Small intestine (tissue), 7 donors: Measurements from ENCODE around the gene HSPA12A. TPM values are rescaled to one million over a fixed set of nuclear protein-coding genes. Genes with fewer than 3 reads are reported as not detected.

Experiments used
- DNase-seq, 2 donors: peaks; one replicate each; pipeline versions ENCODE4 v3.0.0 to v3.0.0-alpha.2; 2013
- FAIRE-seq: peaks from 2 replicates; lab custom pipeline; 2012; peaks lifted over from hg19 to GRCh38; lab: Jason Lieb, UNC
- H3K27ac ChIP-seq, 3 donors: one replicate each; pipeline ENCODE4 v1.5.1; 2013; ENCODE audit warnings: low read length in 2 of 3, mild to moderate bottlenecking in 2 of 3, control low read depth in 1 of 3, inconsistent platforms in 1 of 3, low read depth in 1 of 3, moderate library complexity in 1 of 3
- H3K27me3 ChIP-seq, 3 donors: one replicate each; pipeline ENCODE4 v1.6.1; 2013; ENCODE audit warnings: low read length in 3 of 3, inconsistent platforms in 1 of 3; ENCODE audit not compliant: control insufficient read depth in 3 of 3, insufficient read depth in 3 of 3
- H3K36me3 ChIP-seq, 3 donors: one replicate each; pipeline ENCODE4 v1.6.1; 2013; ENCODE audit warnings: low read length in 3 of 3, inconsistent platforms in 1 of 3, low read depth in 1 of 3, mild to moderate bottlenecking in 1 of 3, moderate library complexity in 1 of 3; ENCODE audit not compliant: control insufficient read depth in 3 of 3, insufficient read depth in 2 of 3
- H3K4me1 ChIP-seq, 3 donors: one replicate each; pipeline ENCODE4 v1.6.1; 2013; ENCODE audit warnings: low read length in 2 of 3, inconsistent platforms in 1 of 3, low read depth in 1 of 3, mild to moderate bottlenecking in 1 of 3, moderate library complexity in 1 of 3; ENCODE audit not compliant: control insufficient read depth in 3 of 3, insufficient read depth in 2 of 3
- H3K4me3 ChIP-seq, 3 donors: one replicate each; pipeline ENCODE4 v1.5.1; 2013; ENCODE audit warnings: low read length in 3 of 3, control low read depth in 1 of 3, inconsistent platforms in 1 of 3, low read depth in 1 of 3, mild to moderate bottlenecking in 1 of 3, moderate library complexity in 1 of 3
- H3K9me3 ChIP-seq, 2 donors: one replicate each; pipeline ENCODE4 v1.6.1; 2013; ENCODE audit warnings: low read depth in 1 of 2, low read length in 1 of 2; ENCODE audit not compliant: control insufficient read depth in 2 of 2, insufficient read depth in 1 of 2
- WGBS, 3 donors: extraction: QIAGEN DNeasy Blood & Tissue Kit; methylation state at CpG; one replicate each; pipeline ENCODE4 v1.1.7; 2013; 5-methylcytosine and 5-hydroxymethylcytosine counted together
- polyA plus RNA-seq, 4 donors: library from polyadenylated mRNA; stranded (reverse) in 3 of 4; unstranded in 1 of 4; fragments of 200-250 nt in 3 of 4; fragments of 120-200 nt in 1 of 4; gene quantifications; one replicate each; pipeline versions ENCODE4 v1.2.1 to v1.2.3, GENCODE V29; 2013
- donor health status: healthy with polysubstance abuse.
- donor health status: control.
- donor health status: control.
- donor health status: Bipolar disorder and iron deficiency.
- donor health status: healthy.

The HSPA12A gene
- polyA plus RNA-seq, 4 donors, result 0.54 to 8.8 (median 2.2) TPM

DNA sequence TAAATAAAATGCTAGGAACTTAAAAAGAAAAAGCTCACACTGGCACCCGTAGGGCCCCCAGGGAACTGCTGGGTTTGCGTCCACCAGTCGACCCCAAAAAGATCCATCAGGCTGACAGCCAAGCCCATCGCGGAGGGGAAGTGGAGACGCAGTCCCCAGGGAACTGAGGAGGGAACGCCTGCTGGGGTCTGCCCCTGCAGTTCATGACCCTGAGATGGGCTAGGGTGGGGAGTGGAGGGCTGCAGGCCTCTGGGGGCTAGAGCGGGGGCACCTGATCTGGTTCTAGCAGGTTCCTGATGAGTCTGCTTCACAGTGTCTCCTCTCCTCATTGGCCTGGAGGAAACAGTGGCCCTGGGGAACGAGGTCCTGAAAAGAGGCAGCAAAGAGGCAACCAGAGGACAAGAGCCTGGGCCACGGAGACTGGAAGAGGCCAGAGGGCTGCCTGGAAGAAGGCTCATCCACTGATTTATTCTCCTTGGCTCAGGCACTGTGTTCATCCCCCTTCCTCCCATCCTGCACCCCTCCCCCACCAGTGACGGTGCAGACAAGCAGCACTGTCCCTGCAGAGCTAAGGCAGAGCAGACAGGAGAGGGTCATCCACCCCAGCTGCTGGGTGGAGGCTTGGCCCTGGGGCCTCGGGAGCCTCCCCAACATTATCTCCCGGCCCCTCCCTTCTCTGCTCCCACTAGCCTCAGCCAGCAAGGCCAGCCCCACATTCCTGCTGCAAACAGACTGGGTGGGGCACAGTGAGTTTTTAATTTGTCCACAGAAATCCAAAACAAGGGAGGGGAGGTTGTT is 24.7 kb upstream of the HSPA12A start:
- Histone ChIP-seq H3K27me3 (no peaks in the 10 kb centered on the region), H3K36me3 (no peaks in the 10 kb centered on the region), H3K27ac (no peak overlapping the region), H3K9me3 (peaks cover 0 to 5% of the 10 kb centered on the region in 2 donors), H3K4me3 (no peak overlapping the region), H3K4me1 (peaks cover 0 to 14% (median 0%) of the 10 kb centered on the region in 3 donors)
- FAIRE-seq (no peak), DNase-seq (peak in 1 of 2 donors; percentile 37)
- WGBS, 3 donors, result 36 to 47% (median 39%) methylated on average over 13 of the region's 13 CpGs

DNA sequence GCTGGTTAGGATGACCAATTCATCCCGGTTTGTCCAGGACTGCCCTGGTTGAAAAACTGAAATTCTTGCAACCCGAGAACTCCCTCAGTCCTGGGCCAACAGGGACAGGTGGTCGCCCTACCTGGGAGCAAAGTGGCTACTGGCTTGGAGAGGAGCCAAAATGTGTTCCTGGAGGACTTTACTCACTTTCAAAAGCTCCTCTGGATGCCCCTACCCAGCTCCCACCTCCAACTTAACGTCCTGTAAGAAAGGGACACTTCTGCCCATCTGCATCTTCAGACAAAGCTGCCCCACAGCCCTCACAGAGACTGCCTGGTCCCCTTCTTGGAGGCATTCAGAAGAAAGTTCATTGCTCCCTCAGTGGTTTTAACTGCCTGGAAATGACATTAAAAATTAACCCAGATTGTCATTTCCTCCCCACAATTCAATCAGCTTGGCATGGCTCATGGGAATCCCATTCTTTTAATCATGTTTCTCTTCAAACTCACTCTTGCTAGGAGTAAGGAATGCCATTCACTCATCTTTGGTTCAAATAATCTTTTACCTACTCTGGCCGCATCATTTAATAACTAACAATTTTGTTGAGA is 24.0 kb upstream of the HSPA12A start:
- FAIRE-seq, result no peak
- DNase-seq, result peak in 1 of 2 donors; percentile 47
- WGBS, 3 donors, result 19 to 55% (median 36%) methylated on average over 5 of the region's 5 CpGs
- H3K4me1 ChIP-seq, result peaks cover 0 to 14% (median 0%) of the 10 kb centered on the region in 3 donors
- H3K4me3 ChIP-seq, result no peak overlapping the region
- peaks cover 0 to 5% of the 10 kb centered on the region in 2 donors for H3K9me3 ChIP-seq
- no peak overlapping the region for H3K27ac ChIP-seq
- no peaks in the 10 kb centered on the region for H3K27me3 ChIP-seq
- no peaks in the 10 kb centered on the region for H3K36me3 ChIP-seq

DNA sequence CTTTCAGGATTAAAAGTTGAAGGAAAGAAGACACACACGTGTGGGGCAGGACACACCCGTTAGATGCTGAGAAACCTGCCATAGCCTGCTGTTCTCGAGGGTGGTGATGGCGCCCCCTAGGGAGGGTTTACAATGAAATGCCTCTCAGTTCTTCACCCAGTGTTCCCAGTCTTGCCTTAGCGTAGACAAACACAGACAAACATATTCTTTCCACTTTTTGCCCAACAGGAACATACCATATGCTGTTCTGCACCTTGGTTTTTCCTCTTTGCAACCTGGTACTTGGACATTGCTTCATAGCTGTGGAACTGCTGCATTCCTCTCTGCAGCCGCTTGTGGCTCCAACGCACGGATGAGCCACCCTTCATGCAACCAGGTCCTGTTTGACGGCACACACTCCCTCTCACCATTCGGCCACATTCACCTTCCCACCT is 23.3 kb upstream of the HSPA12A start:
- DNase-seq (peak in 1 of 2 donors; percentile 29), FAIRE-seq (no peak)
- H3K27ac ChIP-seq, result no peak overlapping the region
- H3K4me3 ChIP-seq, result no peak overlapping the region
- no peaks in the 10 kb centered on the region for H3K27me3 ChIP-seq
- WGBS, 3 donors, result 51 to 71% (median 63%) methylated on average over 10 of the region's 10 CpGs
- no peaks in the 10 kb centered on the region for H3K36me3 ChIP-seq
- H3K4me1 ChIP-seq, result peaks cover 0 to 14% (median 0%) of the 10 kb centered on the region in 3 donors
- peaks cover 0 to 5% of the 10 kb centered on the region in 2 donors for H3K9me3 ChIP-seq

DNA sequence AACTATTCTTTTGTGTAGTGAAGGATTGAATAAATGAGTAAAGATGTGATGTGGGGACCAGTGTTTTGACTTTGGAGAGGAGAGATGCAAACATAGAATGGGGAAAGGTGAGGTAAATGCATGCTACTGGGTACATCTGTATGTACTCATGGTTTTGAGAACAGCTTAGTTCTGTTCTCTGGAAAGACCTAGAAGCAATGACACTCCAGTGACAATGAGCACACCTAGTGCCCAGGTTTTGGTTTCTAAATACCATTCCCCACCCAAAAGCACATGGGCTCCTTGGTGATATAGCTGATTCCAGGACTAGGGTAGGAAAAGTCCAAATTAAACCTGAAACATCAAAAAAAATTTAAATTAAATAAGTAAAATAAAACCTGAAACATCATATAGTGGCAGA is 22.6 kb upstream of the HSPA12A start:
- Histone ChIP-seq H3K9me3 (peaks cover 0 to 9% of the 10 kb centered on the region in 2 donors), H3K4me1 (peaks cover 0 to 14% (median 0%) of the 10 kb centered on the region in 3 donors), H3K36me3 (no peaks in the 10 kb centered on the region), H3K27ac (no peak overlapping the region), H3K27me3 (no peaks in the 10 kb centered on the region), H3K4me3 (no peak overlapping the region)
- DNase-seq (no peak), FAIRE-seq (no peak)

DNA sequence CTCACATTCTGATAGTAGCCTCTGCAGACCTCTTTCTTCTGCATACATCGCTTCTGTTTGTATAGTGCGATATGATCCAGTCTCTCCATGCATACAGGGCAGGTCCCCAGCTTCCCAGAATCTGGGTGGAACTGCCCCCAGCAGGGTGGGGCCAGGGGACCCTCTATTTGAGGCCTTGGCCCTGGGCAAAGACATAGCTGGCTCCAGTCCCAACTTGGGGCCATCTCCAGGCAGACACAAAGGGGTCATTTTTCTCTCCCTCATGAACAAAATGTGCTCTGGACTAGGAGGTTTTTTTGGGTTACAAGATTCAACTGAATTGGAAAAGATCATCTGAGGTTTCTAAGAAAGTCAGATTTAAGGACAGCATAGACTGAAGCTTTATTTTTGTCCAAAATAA is 21.1 kb upstream of the HSPA12A start:
- Histone ChIP-seq H3K4me3 (no peak overlapping the region), H3K4me1 (peaks cover 0 to 14% (median 0%) of the 10 kb centered on the region in 3 donors), H3K27me3 (no peaks in the 10 kb centered on the region), H3K9me3 (peaks cover 0 to 12% of the 10 kb centered on the region in 2 donors), H3K27ac (no peak overlapping the region), H3K36me3 (no peaks in the 10 kb centered on the region)
- no peak for DNase-seq
- 84 to 97% (median 88%) methylated on average over 2 of the region's 2 CpGs for WGBS, 3 donors
- FAIRE-seq, result no peak

DNA sequence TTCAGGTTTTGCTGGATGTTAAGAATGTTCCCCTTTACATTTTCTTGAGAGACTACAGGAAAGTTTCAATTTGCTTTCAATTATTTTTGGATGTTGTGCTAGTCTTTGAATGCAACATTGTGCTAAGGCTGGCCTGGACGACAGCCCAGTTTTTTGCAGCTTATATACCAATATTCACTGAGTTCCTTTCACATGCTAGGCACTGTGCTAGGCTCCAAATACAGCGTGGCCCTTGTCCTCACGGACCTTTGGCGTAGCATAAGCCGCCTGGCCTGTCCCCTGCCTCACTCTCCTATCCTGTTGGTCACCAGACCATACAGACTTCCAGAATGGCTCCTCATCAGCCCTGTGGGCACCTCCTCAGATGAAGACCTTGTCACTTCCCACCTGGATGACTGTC is 19.5 kb upstream of the HSPA12A start:
- FAIRE-seq (no peak), DNase-seq (no peak)
- H3K4me3 ChIP-seq, result no peak overlapping the region
- no peak overlapping the region for H3K27ac ChIP-seq
- peaks cover 0 to 6% (median 0%) of the 10 kb centered on the region in 3 donors for H3K4me1 ChIP-seq
- WGBS, 3 donors, result 71 to 86% (median 72%) methylated on average over 5 of the region's 5 CpGs
- H3K27me3 ChIP-seq, result no peaks in the 10 kb centered on the region
- H3K36me3 ChIP-seq, result no peaks in the 10 kb centered on the region
- H3K9me3 ChIP-seq, result peaks cover 0 to 12% of the 10 kb centered on the region in 2 donors

DNA sequence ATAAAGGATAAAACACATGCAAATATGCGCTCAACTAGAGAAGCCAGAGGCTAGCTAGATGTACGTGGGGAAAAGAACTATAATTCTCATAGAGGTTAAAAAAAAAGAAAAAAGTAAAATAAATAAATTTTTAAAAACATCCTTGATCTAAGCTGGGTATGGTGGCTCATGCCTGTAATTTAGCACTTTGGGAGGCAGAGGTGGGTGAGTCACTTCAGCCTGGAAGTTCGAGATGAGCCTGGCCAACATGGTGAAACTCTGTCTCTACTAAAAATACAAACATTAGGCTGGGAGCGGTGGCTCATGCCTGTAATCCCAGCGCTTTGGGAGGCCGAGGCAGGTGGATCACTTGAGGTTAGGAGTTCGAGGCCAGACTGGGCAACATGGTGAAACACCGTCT is 18.6 kb upstream of the HSPA12A start:
- 77 to 88% (median 80%) methylated on average over 8 of the region's 8 CpGs for WGBS, 3 donors
- H3K36me3 ChIP-seq, result no peaks in the 10 kb centered on the region
- H3K4me3 ChIP-seq, result no peak overlapping the region
- H3K9me3 ChIP-seq, result peaks cover 0 to 12% of the 10 kb centered on the region in 2 donors
- DNase-seq, result no peak
- H3K27me3 ChIP-seq, result no peaks in the 10 kb centered on the region
- no peak overlapping the region for H3K27ac ChIP-seq
- FAIRE-seq, result no peak
- H3K4me1 ChIP-seq, result no peaks in the 10 kb centered on the region

DNA sequence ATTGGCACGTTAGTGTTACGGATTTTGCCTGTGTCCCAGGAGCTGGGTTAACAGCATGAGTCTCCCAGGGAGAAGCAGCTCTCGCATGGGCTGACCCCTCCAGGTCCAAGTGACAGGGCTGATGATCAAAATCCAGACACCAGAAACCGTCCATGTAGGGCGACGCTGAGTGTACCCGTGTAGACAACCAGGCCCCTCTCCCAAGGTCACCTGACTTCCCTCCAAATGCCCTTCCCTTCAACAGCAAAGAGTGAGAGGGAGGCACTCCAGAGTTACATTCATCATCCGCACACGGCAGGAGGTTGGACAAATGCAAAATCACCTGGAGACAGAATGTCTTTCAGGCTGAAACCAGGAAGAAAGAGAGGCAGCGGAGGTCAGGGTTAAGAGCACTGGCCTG is 14.9 kb upstream of the HSPA12A start:
- Histone ChIP-seq H3K4me3 (no peak overlapping the region), H3K27me3 (no peaks in the 10 kb centered on the region), H3K36me3 (no peaks in the 10 kb centered on the region), H3K27ac (no peak overlapping the region), H3K4me1 (no peaks in the 10 kb centered on the region), H3K9me3 (peaks cover 0 to 6% of the 10 kb centered on the region in 2 donors)
- no peak for FAIRE-seq
- no peak for DNase-seq
- 86 to 91% (median 88%) methylated on average over 10 of the region's 10 CpGs for WGBS, 3 donors
